Endodermal cell (in vitro differentiated cells): ENCODE data around the gene XRCC1. TPM values are rescaled to one million over a fixed set of nuclear protein-coding genes. Genes with fewer than 3 reads are reported as not detected.

Source experiments
- DNase-seq: peaks from one replicate; pipeline ENCODE4 v3.0.0-alpha.2; 2017
- H3K27ac ChIP-seq: 2 replicates; pipeline ENCODE4 v1.5.1; 2013; ENCODE audit warnings: mild to moderate bottlenecking, low read depth, low read length, moderate library complexity
- H3K27me3 ChIP-seq: 2 replicates; pipeline ENCODE4 v1.6.1; 2013; ENCODE audit warnings: mild to moderate bottlenecking, low read length, moderate library complexity; ENCODE audit not compliant: insufficient read depth, control insufficient read depth, poor library complexity, severe bottlenecking
- H3K36me3 ChIP-seq: 2 replicates; pipeline ENCODE4 v1.7.0; 2013; ENCODE audit warnings: mild to moderate bottlenecking, low read length, moderate library complexity; ENCODE audit not compliant: control insufficient read depth, insufficient read depth
- H3K4me1 ChIP-seq: one replicate; pipeline ENCODE4 v1.7.0; 2013; ENCODE audit warnings: low read length; ENCODE audit not compliant: control insufficient read depth, insufficient read depth
- H3K4me3 ChIP-seq: 2 replicates; pipeline ENCODE4 v1.5.1; 2013; ENCODE audit warnings: mild to moderate bottlenecking, low read length, moderate library complexity
- H3K9ac ChIP-seq: 2 replicates; pipeline ENCODE4 v1.6.1; 2013; ENCODE audit warnings: mild to moderate bottlenecking, low read length, moderate library complexity; ENCODE audit not compliant: poor library complexity, severe bottlenecking; ENCODE audit errors: extremely low read depth
- H3K9me3 ChIP-seq: 2 replicates; pipeline ENCODE4 v1.6.1; 2013; ENCODE audit warnings: mild to moderate bottlenecking, low read length, moderate library complexity; ENCODE audit not compliant: control insufficient read depth
- H3K27ac Mint-ChIP-seq: 2 replicates; pipeline ENCODE4 v1.8.0; 2020; ENCODE audit warnings: mixed read lengths
- H3K27me3 Mint-ChIP-seq: 2 replicates; pipeline ENCODE4 v1.8.0; 2021; ENCODE audit warnings: mild to moderate bottlenecking, mixed read lengths; ENCODE audit not compliant: insufficient read depth
- H3K36me3 Mint-ChIP-seq: 2 replicates; pipeline ENCODE4 v1.8.0; 2020; ENCODE audit warnings: low read depth, mixed read lengths
- H3K4me1 Mint-ChIP-seq: 2 replicates; pipeline ENCODE4 v1.8.0; 2020; ENCODE audit warnings: mixed read lengths
- H3K4me3 Mint-ChIP-seq: 2 replicates; pipeline ENCODE4 v1.8.0; 2020; ENCODE audit warnings: mild to moderate bottlenecking, moderate library complexity, mixed read lengths
- H3K9me3 Mint-ChIP-seq: 2 replicates; pipeline ENCODE4 v1.8.0; 2020; ENCODE audit warnings: mild to moderate bottlenecking, mixed read lengths
- CTCF ChIP-seq: fragments of 200-600 bp; sonication (generic); conservative IDR thresholded peaks from 2 replicates; pipeline ENCODE4 v1.5.0; 2021; ENCODE audit warnings: antibody characterized with exemption, mild to moderate bottlenecking
- WGBS, 2 experiments: methylation state at CpG; one replicate each; pipeline versions ENCODE4 v1.1.5 to v1.1.7; 2013; ENCODE audit warnings: missing lambda C conversion rate in 2 of 2, mixed read lengths in 1 of 2; ENCODE audit not compliant: insufficient coverage in 1 of 2, insufficient read length in 1 of 2; 5-methylcytosine and 5-hydroxymethylcytosine counted together
- total RNA-seq, 2 donors: library from RNA; stranded (reverse); fragmentation: NEBNext Ultra II Directional in 1 of 2; extraction: Animal tissue kit (Norgen Biotek cat#: 25700) in 1 of 2; gene quantifications; 2 replicates in 1 of 2; 3 replicates in 1 of 2; pipeline ENCODE4 v1.2.1, GENCODE V29; 2021

The XRCC1 gene
- total RNA-seq, 2 donors from 2014 or later = 48.8 to 52.1 TPM

GRCh38 chr19:43616954-43617353 is 41.6 kb upstream of the XRCC1 start:
- no peaks in the 10 kb centered on the region for H3K27me3 Mint-ChIP-seq
- TF ChIP-seq CTCF = no peak
- 88% methylated on average over 6 of the region's 6 CpGs; no CpG with 5 or more reads in 1 of the 2 experiments for WGBS, 2 experiments

GRCh38 chr19:43616306-43616705 is 41.0 kb upstream of the XRCC1 start:
- no peak for TF ChIP-seq CTCF
- no peak overlapping the region for H3K27ac ChIP-seq
- no peaks in the 10 kb centered on the region for H3K4me1 ChIP-seq
- H3K27me3 Mint-ChIP-seq = no peaks in the 10 kb centered on the region
- DNase-seq = no peak
- H3K36me3 ChIP-seq = peaks cover 33% of the 10 kb centered on the region
- WGBS, 2 experiments = 100% methylated on average over 1 of the region's 1 CpG; no CpG with 5 or more reads in 1 of the 2 experiments
- no peak overlapping the region for H3K9ac ChIP-seq
- no peaks in the 10 kb centered on the region for H3K27me3 ChIP-seq
- H3K9me3 ChIP-seq = no peaks in the 10 kb centered on the region
- peaks cover 30% of the 10 kb centered on the region for H3K36me3 Mint-ChIP-seq
- peaks cover 6% of the 10 kb centered on the region for H3K4me1 Mint-ChIP-seq
- H3K4me3 Mint-ChIP-seq = no peak overlapping the region
- H3K9me3 Mint-ChIP-seq = no peaks in the 10 kb centered on the region
- no peak overlapping the region for H3K27ac Mint-ChIP-seq
- no peak overlapping the region for H3K4me3 ChIP-seq

More at GRCh38 chr19:43616954-43617353, 41.6 kb upstream of the XRCC1 start:
- Mint-ChIP-seq H3K4me1 (peaks cover 6% of the 10 kb centered on the region), H3K27ac (no peak overlapping the region), H3K4me3 (no peak overlapping the region), H3K36me3 (peaks cover 25% of the 10 kb centered on the region), H3K9me3 (no peaks in the 10 kb centered on the region)
- Histone ChIP-seq H3K4me1 (no peaks in the 10 kb centered on the region), H3K36me3 (peaks cover 27% of the 10 kb centered on the region), H3K4me3 (no peak overlapping the region), H3K9ac (no peak overlapping the region), H3K27me3 (no peaks in the 10 kb centered on the region), H3K9me3 (no peaks in the 10 kb centered on the region), H3K27ac (no peak overlapping the region)
- DNase-seq = no peak

GRCh38 chr19:43612374-43612773 is 37.0 kb upstream of the XRCC1 start:
- H3K4me1 Mint-ChIP-seq = peaks cover 4% of the 10 kb centered on the region
- no peaks in the 10 kb centered on the region for H3K9me3 Mint-ChIP-seq
- Histone ChIP-seq H3K36me3 (peaks cover 38% of the 10 kb centered on the region), H3K9me3 (no peaks in the 10 kb centered on the region), H3K27ac (no peak overlapping the region), H3K9ac (no peak overlapping the region), H3K4me3 (no peak overlapping the region), H3K4me1 (no peaks in the 10 kb centered on the region), H3K27me3 (no peaks in the 10 kb centered on the region)
- peak; percentile 54 for DNase-seq
- no peak overlapping the region for H3K4me3 Mint-ChIP-seq
- H3K27me3 Mint-ChIP-seq = no peaks in the 10 kb centered on the region
- 94 to 97% methylated on average over 11 to 12 of the region's 12 CpGs for WGBS, 2 experiments
- peaks cover 42% of the 10 kb centered on the region for H3K36me3 Mint-ChIP-seq
- TF ChIP-seq CTCF = peak; percentile 37
- H3K27ac Mint-ChIP-seq = no peak overlapping the region
